ENCODE measurements around the gene CHRNB2. TPM values are rescaled to one million over a fixed set of nuclear protein-coding genes. Genes with fewer than 3 reads are reported as not detected.

The CHRNB2 gene
- total RNA-seq, 2 donors from 2014 or later: 0.05 to 0.74 TPM

GRCh38 chr1:154577346-154578057 is 9.9 kb downstream of the CHRNB2 start:
- Histone ChIP-seq H3K4me3 (no peak overlapping the region), H3K4me1 (replicated peaks) (no peaks in the 10 kb centered on the region), H3K27me3 (replicated peaks; ENCODE audit: insufficient read depth) (no peaks in the 10 kb centered on the region), H3K27ac (no peak overlapping the region), H3K9me3 (no peaks in the 10 kb centered on the region), H3K36me3 (peaks cover 2 to 7% of the 10 kb centered on the region in 2 donors)
- 72% methylated on average over 7 of the region's 7 CpGs for WGBS
- TF ChIP-seq POLR2A (IDR thresholded peaks at IDR 0.05) (no peak), CTCF (IDR thresholded peaks at IDR 0.05) (no peak)
- no peak for DNase-seq (ENCODE audit: low spot score)
- intact Hi-C loops (cut with DNase I): no loop called here

- Histone ChIP-seq H3K9me3 (no peaks in the 10 kb centered on the region), H3K4me1 (replicated peaks) (no peaks in the 10 kb centered on the region), H3K36me3 (peaks cover 7 to 13% of the 10 kb centered on the region in 2 donors), H3K4me3 (no peak overlapping the region), H3K27ac (no peak overlapping the region), H3K27me3 (replicated peaks; ENCODE audit: insufficient read depth) (no peaks in the 10 kb centered on the region)
- no peak for DNase-seq (ENCODE audit: low spot score)
- TF ChIP-seq CTCF (IDR thresholded peaks at IDR 0.05) (no peak), POLR2AphosphoS5 (IDR thresholded peaks at IDR 0.05) (no peak), POLR2A (IDR thresholded peaks at IDR 0.05) (no peak)
- intact Hi-C loops (cut with DNase I): no loop called here
- WGBS: 39% methylated on average over 6 of the region's 6 CpGs
These were observed 10.5 kb downstream of the CHRNB2 start for GRCh38 chr1:154578058-154578418.

GRCh38 chr1:154579374-154579773 is 11.8 kb downstream of the CHRNB2 start:
- WGBS: 89% methylated on average over 8 of the region's 8 CpGs
- H3K36me3 ChIP-seq: peaks cover 14 to 26% of the 10 kb centered on the region in 2 donors

GRCh38 chr1:154581766-154582165 is 14.2 kb downstream of the CHRNB2 start:
- peaks cover 14 to 48% of the 10 kb centered on the region in 2 donors for H3K36me3 ChIP-seq
- no peaks in the 10 kb centered on the region for H3K27me3 ChIP-seq (replicated peaks; ENCODE audit: insufficient read depth)
- TF ChIP-seq POLR2A (IDR thresholded peaks at IDR 0.05): no peak
- TF ChIP-seq POLR2AphosphoS5 (IDR thresholded peaks at IDR 0.05): no peak
- 68% methylated on average over 3 of the region's 3 CpGs for WGBS
- intact Hi-C loops (cut with DNase I): no loop called here
- DNase-seq (ENCODE audit: low spot score): no peak
- H3K4me3 ChIP-seq: no peak overlapping the region
- H3K9me3 ChIP-seq: no peaks in the 10 kb centered on the region
- H3K27ac ChIP-seq: no peak overlapping the region
- H3K4me1 ChIP-seq (replicated peaks): no peaks in the 10 kb centered on the region

More at GRCh38 chr1:154579374-154579773, 11.8 kb downstream of the CHRNB2 start:
- H3K27ac ChIP-seq: no peak overlapping the region
- intact Hi-C loops (cut with DNase I): no loop called here
- H3K27me3 ChIP-seq (replicated peaks; ENCODE audit: insufficient read depth): no peaks in the 10 kb centered on the region
- no peak for DNase-seq (ENCODE audit: low spot score)
- no peak for TF ChIP-seq POLR2AphosphoS5 (IDR thresholded peaks at IDR 0.05)
- TF ChIP-seq CTCF (IDR thresholded peaks at IDR 0.05): no peak
- no peak for TF ChIP-seq POLR2A (IDR thresholded peaks at IDR 0.05)
- H3K4me3 ChIP-seq: no peak overlapping the region
- no peaks in the 10 kb centered on the region for H3K9me3 ChIP-seq
- no peaks in the 10 kb centered on the region for H3K4me1 ChIP-seq (replicated peaks)

- no peak for DNase-seq (ENCODE audit: low spot score)
- H3K27ac ChIP-seq: no peak overlapping the region
- H3K36me3 ChIP-seq: peaks cover 16 to 55% of the 10 kb centered on the region in 2 donors
- WGBS: 80% methylated on average over 6 of the region's 6 CpGs
- no peaks in the 10 kb centered on the region for H3K9me3 ChIP-seq
- H3K27me3 ChIP-seq (replicated peaks; ENCODE audit: insufficient read depth): no peaks in the 10 kb centered on the region
- TF ChIP-seq CTCF (IDR thresholded peaks at IDR 0.05) (no peak), POLR2AphosphoS5 (IDR thresholded peaks at IDR 0.05) (no peak)
- H3K4me3 ChIP-seq: no peak overlapping the region
- intact Hi-C loops (cut with DNase I): no loop called here
- no peaks in the 10 kb centered on the region for H3K4me1 ChIP-seq (replicated peaks)
These were observed 15.3 kb downstream of the CHRNB2 start for GRCh38 chr1:154582885-154583284.

Data from prostate gland (tissue), 2 donors.